EH (cell line): Measurements from ENCODE around the gene NEUROG1.

ENCODE experiments used
- DNase-seq: peaks from one replicate; pipeline ENCODE4 v3.0.0-alpha.2; 2015; ENCODE audit warnings: low read depth

The NEUROG1 gene

GRCh38 chr5:135493406-135494180, 42.2 kb downstream of the NEUROG1 start:
- peak; percentile 90 for DNase-seq

- DNase-seq, result no peak
Observed at GRCh38 chr5:135492319-135492626, 43.5 kb downstream of the NEUROG1 start.

- DNase-seq, result no peak
Observed at GRCh38 chr5:135491552-135492318, 44.0 kb downstream of the NEUROG1 start.

GRCh38 chr5:135491038-135491551, 44.7 kb downstream of the NEUROG1 start:
- no peak for DNase-seq

GRCh38 chr5:135490245-135491037, 45.3 kb downstream of the NEUROG1 start:
- DNase-seq, result no peak

GRCh38 chr5:135489466-135490244, 46.1 kb downstream of the NEUROG1 start:
- no peak for DNase-seq

- DNase-seq, result peak; percentile 88
Observed at GRCh38 chr5:135488727-135489465, 46.9 kb downstream of the NEUROG1 start.

GRCh38 chr5:135487839-135488514, 47.8 kb downstream of the NEUROG1 start:
- no peak for DNase-seq

- no peak for DNase-seq
Observed at GRCh38 chr5:135487037-135487395, 48.7 kb downstream of the NEUROG1 start.

- DNase-seq, result no peak
Observed at GRCh38 chr5:135486131-135487036, 49.4 kb downstream of the NEUROG1 start.

- DNase-seq, result no peak
Observed at GRCh38 chr5:135484674-135485086, 51.1 kb downstream of the NEUROG1 start.
